ENCODE data around the gene ZNF880. TPM values are rescaled to one million over a fixed set of nuclear protein-coding genes. Genes with fewer than 3 reads are reported as not detected.
A peak's percentile ranks its signal among the peaks of the same experiment; 100 is the strongest.

Gene ZNF880
- total RNA-seq, 2 donors from 2014 or later, result 8.1 to 8.3 TPM

DNA sequence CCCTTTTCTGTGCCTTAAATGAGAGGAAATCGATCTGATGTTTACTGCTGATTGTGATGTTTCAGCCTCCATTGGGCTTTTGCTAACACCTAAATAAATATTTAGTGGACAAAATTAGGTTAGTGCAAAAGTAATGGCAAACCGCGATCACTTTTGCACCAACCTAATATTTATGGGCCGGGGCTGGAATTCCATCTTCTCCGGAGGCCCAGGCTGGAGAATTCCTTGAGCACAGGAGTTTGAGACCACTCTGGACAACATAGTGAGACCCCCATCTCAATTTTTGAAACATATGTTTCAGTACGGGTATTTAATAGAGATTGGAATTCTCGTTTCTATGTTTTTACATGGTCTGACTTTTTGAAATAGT lies 603 bp downstream of the ZNF880 start:
- Histone ChIP-seq H3K27me3 (no peaks in the 10 kb centered on the region), H3K4me1 (no peaks in the 10 kb centered on the region), H3K4me3 (peak overlapping the region; percentile 64), H3K9ac (ENCODE audit: low read depth in 2 of 2, low read length in 2 of 2) (peak overlapping the region; percentile 63 to 70), H3K27ac (peak overlapping the region; percentile 79), H3K9me3 (peaks cover 13% of the 10 kb centered on the region), H3K36me3 (no peaks in the 10 kb centered on the region)
- no peak for DNase-seq
- TF ChIP-seq, protein P1, sequence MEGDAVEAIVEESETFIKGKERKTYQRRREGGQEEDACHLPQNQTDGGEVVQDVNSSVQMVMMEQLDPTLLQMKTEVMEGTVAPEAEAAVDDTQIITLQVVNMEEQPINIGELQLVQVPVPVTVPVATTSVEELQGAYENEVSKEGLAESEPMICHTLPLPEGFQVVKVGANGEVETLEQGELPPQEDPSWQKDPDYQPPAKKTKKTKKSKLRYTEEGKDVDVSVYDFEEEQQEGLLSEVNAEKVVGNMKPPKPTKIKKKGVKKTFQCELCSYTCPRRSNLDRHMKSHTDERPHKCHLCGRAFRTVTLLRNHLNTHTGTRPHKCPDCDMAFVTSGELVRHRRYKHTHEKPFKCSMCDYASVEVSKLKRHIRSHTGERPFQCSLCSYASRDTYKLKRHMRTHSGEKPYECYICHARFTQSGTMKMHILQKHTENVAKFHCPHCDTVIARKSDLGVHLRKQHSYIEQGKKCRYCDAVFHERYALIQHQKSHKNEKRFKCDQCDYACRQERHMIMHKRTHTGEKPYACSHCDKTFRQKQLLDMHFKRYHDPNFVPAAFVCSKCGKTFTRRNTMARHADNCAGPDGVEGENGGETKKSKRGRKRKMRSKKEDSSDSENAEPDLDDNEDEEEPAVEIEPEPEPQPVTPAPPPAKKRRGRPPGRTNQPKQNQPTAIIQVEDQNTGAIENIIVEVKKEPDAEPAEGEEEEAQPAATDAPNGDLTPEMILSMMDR (IDR thresholded peaks at IDR 0.05), result no peak
- intact Hi-C loops (cut with DNase I), result no loop called here

DNA sequence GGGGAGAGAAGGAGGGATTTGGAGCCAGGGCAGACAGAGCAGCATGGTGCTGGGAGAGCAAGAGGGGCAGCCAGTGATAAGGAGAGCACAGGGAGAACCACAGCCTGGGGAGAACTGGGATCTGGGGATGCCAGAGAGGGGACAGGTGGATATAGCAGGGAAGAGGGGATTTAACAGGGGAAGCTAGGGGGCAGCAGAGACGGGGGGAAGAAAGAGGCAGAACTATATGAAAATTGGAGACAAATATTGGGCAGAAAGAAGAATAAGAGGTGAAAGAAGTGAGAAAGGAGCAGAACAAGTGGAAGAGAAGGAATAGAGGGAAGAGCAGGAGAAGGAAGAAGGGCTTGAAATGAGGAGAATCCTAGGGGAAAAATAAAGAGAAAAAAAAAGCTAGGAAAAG lies 21.4 kb downstream of the ZNF880 start:
- no peak overlapping the region for H3K27ac ChIP-seq
- DNase-seq, result no peak
- intact Hi-C loops (cut with DNase I), result no loop called here

DNA sequence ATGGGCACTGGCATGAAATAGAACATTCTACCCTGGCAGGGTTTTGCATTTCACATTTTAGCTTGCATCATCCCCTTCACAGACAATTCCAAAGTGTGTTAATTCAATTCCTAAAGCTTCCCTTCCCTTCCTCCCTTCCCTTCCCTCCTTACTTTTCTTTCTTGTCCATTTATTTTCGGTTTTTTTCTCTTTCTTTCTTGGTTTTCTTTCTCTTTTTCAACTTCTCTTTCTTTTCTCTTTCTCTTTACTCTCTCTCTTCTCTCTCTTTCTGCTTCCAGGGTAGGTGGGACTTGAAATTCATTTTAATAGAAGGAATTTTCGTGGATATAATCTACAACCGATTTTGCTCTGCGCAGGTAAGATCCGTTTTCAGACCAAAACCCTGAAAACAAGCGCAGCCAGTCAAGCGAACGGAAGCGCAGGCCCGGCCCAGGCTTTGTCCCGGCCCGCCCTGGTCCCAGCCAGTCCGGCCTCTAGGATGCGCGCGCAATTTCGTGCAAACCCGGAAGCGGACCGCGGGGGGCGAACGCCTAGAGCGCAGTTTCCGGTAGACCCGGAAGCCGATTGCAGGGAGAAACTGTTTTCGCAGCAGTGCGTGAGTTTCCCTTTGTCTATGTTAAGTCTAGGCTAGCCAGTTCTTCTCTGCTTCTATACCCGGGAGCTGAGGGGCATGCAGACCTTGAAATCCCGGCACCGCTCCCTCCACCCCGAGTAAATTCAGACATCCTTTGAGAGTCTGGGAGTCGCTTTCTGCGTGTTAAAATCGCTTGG lies 27.8 kb downstream of the ZNF880 start, which contains the start of gene ZNF528:
TSS of gene ZNF528 (plus strand) at position 540 of the 771 bp plus-strand sequence. CDS start 4,165 bp downstream, outside the sequence.
- Histone ChIP-seq H3K27ac (peak within 1 kb of the TSS; percentile 36), H3K27me3 (no peaks in the 10 kb centered on the region), H3K9me3 (no peaks in the 10 kb centered on the region), H3K4me1 (no peaks in the 10 kb centered on the region), H3K36me3 (no peaks in the 10 kb centered on the region), H3K9ac (ENCODE audit: low read depth in 2 of 2, low read length in 2 of 2) (peak within 1 kb of the TSS; percentile 38 to 71), H3K4me3 (peak within 1 kb of the TSS; percentile 76)
- intact Hi-C loops (cut with DNase I), result no loop called here
- TF ChIP-seq, protein P1 (IDR thresholded peaks at IDR 0.05), result no peak
- peak; percentile 98 for DNase-seq

More for the DNA sequence above, 21.4 kb downstream of the ZNF880 start:
- Histone ChIP-seq H3K4me3 (no peak overlapping the region), H3K9me3 (no peaks in the 10 kb centered on the region), H3K4me1 (no peaks in the 10 kb centered on the region), H3K27me3 (no peaks in the 10 kb centered on the region), H3K36me3 (no peaks in the 10 kb centered on the region), H3K9ac (ENCODE audit: low read depth in 2 of 2, low read length in 2 of 2) (no peak overlapping the region)
- TF ChIP-seq, protein P1 (IDR thresholded peaks at IDR 0.05), result no peak

DNA sequence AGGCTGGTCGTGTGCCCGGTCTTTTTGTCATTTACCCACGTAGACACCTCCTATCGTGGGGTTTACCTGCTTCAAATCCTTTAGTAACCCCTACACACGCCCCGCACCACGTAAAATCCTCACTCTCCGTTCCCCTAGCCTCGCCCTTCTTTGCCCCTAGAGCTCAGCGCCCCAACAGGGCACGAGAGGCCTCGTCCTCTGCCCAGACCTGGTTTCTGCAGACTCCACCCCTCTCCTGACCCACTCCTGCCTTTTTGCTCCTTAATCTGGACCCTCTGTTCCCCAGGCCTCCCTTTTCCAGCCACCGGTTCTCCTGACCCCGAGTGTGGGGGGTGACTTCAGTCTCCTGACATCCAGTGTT lies 28.3 kb downstream of the ZNF880 start:
- TF ChIP-seq, protein P1 (IDR thresholded peaks at IDR 0.05), result no peak
- peak overlapping the region; percentile 76 for H3K4me3 ChIP-seq
- no peaks in the 10 kb centered on the region for H3K36me3 ChIP-seq
- intact Hi-C loops (cut with DNase I), result no loop called here
- no peaks in the 10 kb centered on the region for H3K27me3 ChIP-seq
- peak overlapping the region; percentile 36 for H3K27ac ChIP-seq
- no peaks in the 10 kb centered on the region for H3K9me3 ChIP-seq
- DNase-seq, result peak; percentile 21
- H3K4me1 ChIP-seq, result no peaks in the 10 kb centered on the region
- H3K9ac ChIP-seq (ENCODE audit: low read depth in 2 of 2, low read length in 2 of 2), result peak overlapping the region; percentile 38 to 71

DNA sequence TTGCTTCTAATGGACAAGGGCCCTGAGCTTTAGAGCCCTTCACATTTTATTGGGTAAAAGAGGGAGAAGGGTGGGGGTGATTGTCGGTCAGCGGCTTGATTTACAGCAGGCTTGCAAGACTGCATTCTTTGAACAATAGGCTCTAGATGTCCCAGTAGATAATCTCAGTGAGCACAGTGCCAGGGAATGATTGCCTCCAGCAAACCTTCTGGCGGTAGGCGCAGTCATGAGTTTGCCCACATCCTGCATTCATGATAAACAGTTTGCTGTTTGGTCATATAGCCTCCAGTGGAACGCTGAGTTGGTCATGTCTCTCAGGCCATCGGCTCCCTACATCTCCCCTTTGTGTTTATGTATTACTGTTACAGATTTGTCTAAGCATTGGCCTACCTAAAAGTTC lies 40.6 kb downstream of the ZNF880 start:
- TF ChIP-seq, protein P1 (IDR thresholded peaks at IDR 0.05), result no peak
- Histone ChIP-seq H3K4me3 (no peak overlapping the region), H3K27me3 (no peaks in the 10 kb centered on the region), H3K27ac (no peak overlapping the region), H3K9ac (ENCODE audit: low read depth in 2 of 2, low read length in 2 of 2) (no peak overlapping the region), H3K9me3 (peaks cover 8% of the 10 kb centered on the region), H3K4me1 (no peaks in the 10 kb centered on the region), H3K36me3 (peaks cover 4% of the 10 kb centered on the region)
- DNase-seq, result no peak
- intact Hi-C loops (cut with DNase I), result no loop called here

All from colonic mucosa (tissue), 4 donors.